NAMALWA (cell line): ENCODE data around the gene ST6GAL1.
A peak's percentile ranks its signal among the peaks of the same experiment; 100 is the strongest.

Experiments used
- DNase-seq: peaks from one replicate; pipeline ENCODE4 v3.0.0-alpha.2; 2015; ENCODE audit warnings: low spot score

The ST6GAL1 gene

GRCh38 chr3:187112934-187113793 lies 182.8 kb downstream of the ST6GAL1 start:
- peak; percentile 67 for DNase-seq

GRCh38 chr3:187114511-187114910 lies 184.2 kb downstream of the ST6GAL1 start:
- DNase-seq, result no peak

- no peak for DNase-seq
Measured at GRCh38 chr3:187120326-187120725, 190.0 kb downstream of the ST6GAL1 start.

GRCh38 chr3:187122261-187122660 lies 191.9 kb downstream of the ST6GAL1 start:
- no peak for DNase-seq

GRCh38 chr3:187125319-187126031 lies 195.1 kb downstream of the ST6GAL1 start:
- peak; percentile 37 for DNase-seq
